Epithelial cell of prostate (primary cell): Measurements from ENCODE around the gene PEX3.
"Not testable (repeated sequence)": the region's sequence is repeated elsewhere in the genome, so short reads cannot be mapped to it uniquely, and the experiment has no call there.

ENCODE experiments used
- DNase-seq: peaks from one replicate; pipeline ENCODE4 v3.0.0-alpha.2; 2011; ENCODE audit warnings: low read depth, low spot score
- H3K27ac ChIP-seq: fragments of 450-650 bp; 2 replicates; pipeline ENCODE4 v1.5.1; 2017; ENCODE audit warnings: mild to moderate bottlenecking

PEX3 gene

GRCh38 chr6:143501851-143502250 lies 51.2 kb downstream of the PEX3 start:
- no peak for DNase-seq
- no peak overlapping the region for H3K27ac ChIP-seq

DNA sequence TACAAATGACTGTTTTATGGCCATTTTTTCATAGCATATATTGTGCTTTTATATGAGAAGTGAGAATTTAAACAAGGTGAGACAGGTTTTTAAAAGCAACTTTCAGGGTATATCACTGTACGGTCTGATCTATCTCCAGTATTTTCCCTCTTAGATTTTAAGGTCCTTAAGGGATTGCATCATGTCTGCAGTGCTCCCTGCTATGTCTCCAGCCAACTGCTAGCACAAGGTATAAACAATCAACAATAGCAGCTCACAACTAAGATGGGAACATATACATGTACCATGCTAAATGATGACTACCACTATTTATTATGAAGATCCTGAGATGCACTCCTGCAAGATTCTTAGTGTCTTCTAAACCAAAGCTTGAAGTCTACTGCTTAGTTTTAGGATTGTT lies 53.8 kb downstream of the PEX3 start:
- H3K27ac ChIP-seq, result no peak overlapping the region
- no peak for DNase-seq

- no peak for DNase-seq
- H3K27ac ChIP-seq, result no peak overlapping the region
These were observed 54.5 kb downstream of the PEX3 start for GRCh38 chr6:143505111-143505510.

- no peak overlapping the region for H3K27ac ChIP-seq
- DNase-seq, result no peak
These were observed 54.9 kb downstream of the PEX3 start for GRCh38 chr6:143505537-143505936.

DNA sequence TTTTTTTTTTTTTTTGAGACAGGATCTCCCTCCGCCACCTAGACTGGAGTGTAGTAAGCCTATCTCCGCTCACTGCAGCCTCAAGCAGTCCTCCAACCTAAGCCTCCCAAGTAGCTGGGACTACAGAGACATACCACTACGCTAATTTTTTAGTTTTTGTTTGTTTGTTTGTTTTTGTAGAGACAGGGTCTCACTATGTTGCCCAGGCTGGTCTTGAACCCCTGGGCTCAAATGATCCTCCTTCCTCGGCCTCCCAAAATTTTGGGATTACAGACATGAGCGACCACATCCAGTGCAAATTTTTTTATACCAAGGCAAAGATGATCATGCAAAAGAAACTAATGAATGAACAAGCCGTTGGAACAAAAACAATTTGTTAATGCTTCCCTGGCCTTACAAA lies 55.6 kb downstream of the PEX3 start:
- H3K27ac ChIP-seq, result no peak overlapping the region
- DNase-seq, result no peak

DNA sequence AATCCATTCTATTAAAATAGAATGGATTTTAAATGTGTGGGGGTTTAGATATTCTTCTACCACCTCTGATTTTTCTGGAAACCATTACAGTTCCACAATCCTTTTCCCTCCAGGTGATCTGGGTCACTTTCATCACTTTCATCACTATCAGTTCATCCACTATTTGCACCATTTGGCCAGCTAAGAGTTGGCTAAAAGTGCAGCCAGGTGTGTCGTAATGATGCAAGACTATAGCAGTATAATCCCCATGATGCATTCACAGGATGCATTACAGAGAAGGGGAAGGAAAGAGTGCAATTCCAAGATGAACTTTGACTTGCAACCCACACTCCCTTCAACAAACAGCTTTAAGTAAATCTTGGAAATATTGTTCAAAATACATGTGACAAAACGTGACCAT lies 56.0 kb downstream of the PEX3 start:
- no peak overlapping the region for H3K27ac ChIP-seq
- no peak for DNase-seq

- no peak overlapping the region for H3K27ac ChIP-seq
- DNase-seq, result no peak
These were observed 56.9 kb downstream of the PEX3 start for GRCh38 chr6:143507358-143508145.

GRCh38 chr6:143510326-143510725 lies 59.7 kb downstream of the PEX3 start:
- DNase-seq, H3K27ac ChIP-seq: not testable (repeated sequence)

DNA sequence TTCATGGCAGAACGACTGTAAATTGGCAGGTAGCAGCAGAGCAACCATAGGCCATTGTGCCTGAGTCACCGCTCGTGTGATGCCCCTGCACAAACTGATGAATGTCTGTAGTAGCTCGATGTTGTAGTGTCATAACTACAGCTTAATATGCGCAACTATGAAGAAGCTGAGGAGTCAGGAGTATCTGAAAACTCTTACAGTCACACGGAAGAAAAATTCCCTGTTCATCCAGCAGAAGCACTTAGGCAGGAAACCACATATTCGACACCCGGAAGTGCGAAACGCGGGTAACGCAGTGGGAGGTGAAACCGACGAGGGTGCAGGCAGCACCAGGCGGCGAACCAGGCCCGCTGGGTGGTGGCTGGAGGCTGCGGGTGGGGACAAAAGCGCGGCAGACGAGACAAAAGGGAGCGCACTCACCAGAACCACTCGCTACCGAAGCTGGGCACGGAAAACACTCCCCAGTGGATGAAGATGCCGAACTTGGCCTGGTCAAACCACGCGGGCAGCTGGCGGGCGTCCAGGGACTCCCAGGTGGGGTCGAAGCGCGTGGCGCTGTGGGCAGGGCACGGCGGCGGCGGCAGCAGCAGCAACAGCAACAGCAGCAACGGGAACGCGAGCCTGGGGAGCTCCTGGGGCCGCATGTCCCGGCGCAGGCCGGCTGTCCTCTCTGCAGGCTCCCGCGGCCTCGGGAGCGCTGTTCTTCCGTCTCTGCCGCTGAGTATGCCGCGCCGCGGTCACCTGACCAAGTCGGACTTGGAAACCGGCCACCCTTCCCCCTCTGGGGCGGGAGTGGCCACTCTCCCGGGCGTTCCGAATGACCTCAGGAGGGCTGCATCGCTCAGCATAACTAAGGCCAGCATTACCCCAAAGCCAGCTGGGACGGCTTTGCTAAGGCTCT lies 60.6 kb downstream of the PEX3 start, which contains the start of gene FUCA2:
Gene FUCA2, minus strand, starts transcription at position 730 of the 901 bp plus-strand sequence. Its CDS starts 86 bp downstream, at position 644.
- peak; percentile 12 for DNase-seq
- peak within 1 kb of the TSS; percentile 30 for H3K27ac ChIP-seq

DNA sequence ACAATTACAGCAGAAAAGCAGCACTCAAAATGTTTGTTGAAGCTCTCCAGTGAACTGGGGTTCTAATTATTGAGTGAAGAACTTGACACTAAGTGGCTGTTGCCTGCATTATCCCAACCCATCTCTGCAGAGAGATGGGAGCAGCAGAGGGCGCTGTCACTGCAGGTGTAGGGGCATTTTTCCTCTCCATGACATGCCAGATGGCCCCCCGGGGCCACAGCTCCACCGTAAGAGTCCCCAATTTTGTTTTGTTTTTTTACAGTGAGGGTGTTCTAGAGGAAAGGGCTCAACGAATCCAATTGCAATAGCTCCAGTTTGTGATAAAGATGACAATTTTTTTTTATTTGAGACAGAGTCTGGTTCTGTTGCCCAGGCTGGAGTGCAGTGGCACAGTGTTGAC lies 62.8 kb downstream of the PEX3 start:
- H3K27ac ChIP-seq, result no peak overlapping the region
- DNase-seq, result no peak

- no peak overlapping the region for H3K27ac ChIP-seq
- no peak for DNase-seq
These were observed 64.6 kb downstream of the PEX3 start for GRCh38 chr6:143515061-143515760.

DNA sequence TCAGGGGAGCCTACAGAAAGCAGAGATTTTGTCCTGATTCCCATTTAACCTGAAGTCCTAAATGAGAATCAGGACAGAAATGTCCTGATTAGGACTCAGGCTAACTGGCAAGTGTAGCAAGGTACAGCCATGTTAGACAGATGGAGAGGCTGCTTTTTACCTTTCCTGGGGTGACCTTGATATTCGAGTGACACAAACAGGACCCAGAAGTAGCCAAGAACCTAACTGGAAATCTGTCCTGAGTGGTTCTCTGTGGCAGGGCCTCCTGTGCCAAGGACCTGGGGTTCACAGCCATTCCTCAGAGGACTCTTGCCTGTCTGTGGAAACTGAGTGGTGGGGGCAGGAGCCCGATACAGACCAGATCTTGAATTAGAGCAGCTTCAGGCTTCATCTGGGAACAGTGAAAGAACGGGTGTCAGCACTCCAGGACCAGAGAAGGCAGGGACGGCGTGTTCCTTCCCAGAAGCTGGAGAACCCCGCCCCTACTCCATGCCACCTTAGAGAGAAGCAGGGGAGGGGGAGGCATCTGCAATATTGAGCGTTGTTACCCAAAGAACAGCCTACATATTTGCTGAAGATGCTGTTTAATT lies 65.3 kb downstream of the PEX3 start:
- no peak for DNase-seq
- no peak overlapping the region for H3K27ac ChIP-seq

DNA sequence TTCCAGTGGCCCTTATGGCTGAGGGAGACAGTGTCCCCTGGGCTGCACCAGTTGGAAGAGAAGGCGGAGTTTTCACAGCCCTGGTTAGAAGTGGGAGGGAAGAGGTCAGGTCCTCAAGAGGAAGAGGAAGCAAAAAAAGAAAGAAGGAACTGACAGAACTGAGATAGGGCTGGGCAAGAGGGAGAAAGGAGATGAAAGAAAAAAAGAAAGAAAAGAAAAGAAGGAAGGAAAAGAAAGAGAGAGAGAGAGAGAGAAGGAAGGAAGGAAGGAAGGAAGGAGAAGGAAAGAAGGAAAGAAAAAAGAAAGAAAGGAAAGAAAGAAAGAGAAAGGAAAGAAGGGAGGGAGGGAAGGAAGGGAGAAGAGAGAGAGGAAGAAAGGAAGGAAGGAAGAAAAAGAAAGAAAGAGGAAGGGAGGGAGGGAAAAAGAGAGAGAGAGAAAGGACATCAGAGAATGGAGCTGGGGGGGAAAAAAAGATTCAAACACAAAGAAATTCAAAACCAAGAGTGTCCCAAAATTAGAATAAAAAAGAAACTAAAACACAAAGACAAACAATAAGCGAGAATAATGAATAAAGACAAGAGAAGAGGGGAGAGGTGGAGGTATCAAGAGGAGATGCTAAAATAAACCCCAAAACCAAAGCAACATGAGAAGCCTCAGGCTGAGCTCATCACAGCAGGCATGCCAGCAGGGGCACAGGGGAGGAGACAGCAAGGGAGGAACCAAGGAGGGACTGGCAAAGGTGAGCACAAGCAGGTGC lies 66.3 kb downstream of the PEX3 start:
- no peak overlapping the region for H3K27ac ChIP-seq
- DNase-seq, result no peak

- DNase-seq, result no peak
- no peak overlapping the region for H3K27ac ChIP-seq
These were observed 66.8 kb downstream of the PEX3 start for GRCh38 chr6:143517447-143517773.

GRCh38 chr6:143522039-143522600 lies 71.5 kb downstream of the PEX3 start:
- no peak for DNase-seq
- no peak overlapping the region for H3K27ac ChIP-seq

DNA sequence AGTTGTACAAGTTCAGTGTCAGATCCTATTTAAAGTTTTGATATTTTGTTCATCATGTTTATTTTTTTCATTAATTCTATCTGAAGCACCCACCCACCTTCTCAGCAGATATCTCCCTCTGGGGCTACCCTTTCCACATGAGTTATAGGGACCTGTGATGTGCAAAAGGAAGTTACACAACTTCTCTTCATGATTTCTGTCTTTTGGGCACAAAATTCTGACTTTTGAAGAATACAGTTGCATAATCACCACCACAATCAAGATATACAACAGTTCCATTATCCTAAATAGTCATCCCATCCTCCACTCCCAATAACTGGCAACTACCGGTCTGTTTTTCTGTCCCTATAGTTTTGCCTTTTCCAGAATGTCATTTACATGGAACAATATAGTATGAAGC lies 74.8 kb downstream of the PEX3 start:
- H3K27ac ChIP-seq, result no peak overlapping the region
- DNase-seq, result no peak

GRCh38 chr6:143527677-143528076 lies 77.1 kb downstream of the PEX3 start:
- no peak for DNase-seq
- H3K27ac ChIP-seq, result no peak overlapping the region

DNA sequence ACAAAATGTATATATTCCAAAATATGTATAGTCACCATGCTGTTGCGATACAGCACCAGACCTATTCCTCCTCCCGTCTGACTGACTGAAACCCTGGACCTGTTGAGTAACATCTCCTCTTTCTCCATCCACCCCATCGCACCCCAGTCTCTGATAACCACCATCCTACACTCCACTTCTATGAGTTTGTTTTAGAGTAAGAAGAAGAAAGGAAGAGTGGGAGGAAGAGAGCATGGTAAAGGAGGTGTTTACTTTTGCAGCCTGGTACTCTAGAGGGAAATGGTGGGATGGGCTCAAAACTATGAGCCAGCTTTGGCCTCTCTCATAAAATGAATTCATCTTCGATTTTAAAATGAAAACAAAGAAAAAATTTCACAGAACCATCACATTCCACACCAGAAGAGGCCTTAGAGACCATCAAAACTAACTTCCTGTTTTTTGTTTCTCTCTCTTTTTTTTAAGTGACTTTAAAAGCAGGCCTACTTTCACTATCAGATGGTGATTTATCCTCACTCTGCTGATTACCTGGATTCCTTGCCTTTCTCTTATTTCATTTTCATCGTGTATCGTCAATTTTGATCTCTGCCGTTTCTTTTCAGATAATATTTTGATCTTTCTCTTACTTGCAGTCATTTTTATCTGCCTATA lies 77.7 kb downstream of the PEX3 start:
- H3K27ac ChIP-seq, result no peak overlapping the region
- no peak for DNase-seq

DNA sequence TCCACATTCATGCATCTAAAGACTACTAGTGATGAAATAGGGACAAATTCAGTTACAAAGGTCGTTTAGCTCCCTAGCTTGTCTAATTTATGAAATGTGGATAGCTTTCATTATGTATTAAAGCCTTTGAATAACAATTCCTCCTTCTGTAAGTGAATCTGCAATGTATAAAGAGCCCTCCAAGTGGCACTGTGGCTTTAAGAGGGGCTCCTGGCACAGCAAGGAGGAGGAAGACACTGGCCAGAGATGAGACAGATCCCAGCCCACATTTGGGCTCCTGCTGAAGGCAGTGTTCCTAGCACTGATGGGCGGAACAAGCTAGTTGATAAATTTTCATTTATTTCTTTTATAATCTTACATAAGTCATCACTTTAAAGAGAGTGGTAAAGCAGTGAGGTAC lies 78.5 kb downstream of the PEX3 start:
- no peak for DNase-seq
- H3K27ac ChIP-seq, result no peak overlapping the region
